ENCODE results near the gene PRKCZ. TPM values are rescaled to one million over a fixed set of nuclear protein-coding genes. Genes with fewer than 3 reads are reported as not detected.
A peak's percentile ranks its signal among the peaks of the same experiment; 100 is the strongest.

The PRKCZ gene
- total RNA-seq, 1 experiment from 2014 or later, result not detected

DNA sequence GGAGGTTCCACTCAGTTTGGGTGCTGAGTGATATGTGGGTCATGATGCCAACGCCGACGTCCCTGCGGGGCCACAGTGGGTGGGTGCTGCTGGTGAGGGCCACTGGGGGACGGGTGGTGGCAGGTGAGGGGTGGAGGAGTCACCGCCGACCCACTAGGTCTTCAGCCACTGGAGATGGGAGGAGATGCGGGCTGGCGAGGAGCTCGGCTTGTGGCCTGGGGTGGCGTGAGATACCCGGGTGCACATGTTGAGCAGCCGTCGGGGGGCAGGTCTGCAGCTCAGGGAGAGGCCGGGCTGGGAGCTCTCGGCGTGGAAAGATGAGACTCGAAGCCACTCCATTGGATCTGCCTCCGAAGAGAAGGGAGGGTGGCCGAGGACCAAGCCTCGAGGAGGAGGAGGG, 103.8 kb downstream of the PRKCZ start:
- no peak for DNase-seq (ENCODE audit: low read depth)

- no peak for DNase-seq (ENCODE audit: low read depth)
Observed at GRCh38 chr1:2155147-2155598, 105.0 kb downstream of the PRKCZ start.

GRCh38 chr1:2155788-2156187, 105.6 kb downstream of the PRKCZ start:
- no peak for DNase-seq (ENCODE audit: low read depth)

DNA sequence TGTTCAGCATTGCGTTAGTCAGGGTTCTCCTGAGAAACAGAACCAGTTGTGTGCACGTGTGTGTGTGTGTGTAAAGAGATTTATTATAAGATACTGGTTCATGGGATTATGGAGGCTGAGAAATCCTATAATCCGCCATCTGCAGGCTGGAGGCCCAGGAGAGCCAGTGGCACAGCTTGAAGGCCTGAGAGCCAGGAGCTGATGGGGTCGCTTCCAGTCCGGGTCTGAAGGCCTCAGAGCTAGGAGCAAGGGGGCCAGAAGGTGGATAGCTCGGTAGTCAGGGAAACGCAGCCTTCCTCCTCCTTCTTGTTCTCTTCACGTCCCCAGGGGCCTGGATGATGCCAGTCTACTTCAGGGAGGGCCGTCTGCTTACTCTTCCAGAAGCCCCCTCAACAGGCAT, 106.7 kb downstream of the PRKCZ start:
- no peak for DNase-seq (ENCODE audit: low read depth)

- DNase-seq (ENCODE audit: low read depth), result no peak
Observed at GRCh38 chr1:2157856-2158255, 107.6 kb downstream of the PRKCZ start.

DNA sequence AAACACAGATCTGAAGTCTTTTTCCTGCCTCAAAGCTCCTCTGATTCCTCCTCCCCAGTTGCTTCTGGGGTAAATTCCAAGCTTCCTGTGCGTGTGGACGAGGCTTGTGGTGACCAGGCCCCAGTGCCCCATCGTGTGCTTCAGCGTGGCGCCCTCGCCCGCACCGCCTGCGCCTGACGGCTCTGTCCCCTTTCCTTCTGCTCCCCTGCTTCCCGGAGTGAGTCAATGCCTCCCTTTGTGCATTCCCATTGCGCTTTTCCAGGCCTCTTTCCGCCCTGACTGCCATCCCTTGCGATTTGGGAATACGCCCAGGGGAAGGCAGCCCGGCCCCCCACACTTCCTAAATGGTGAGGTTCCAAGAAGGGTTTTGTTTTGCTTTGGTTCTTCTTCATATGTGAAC, 108.1 kb downstream of the PRKCZ start:
- no peak for DNase-seq (ENCODE audit: low read depth)

- DNase-seq (ENCODE audit: low read depth), result no peak
Observed at GRCh38 chr1:2159124-2159523, 108.9 kb downstream of the PRKCZ start.

GRCh38 chr1:2160451-2161300, 110.5 kb downstream of the PRKCZ start:
- DNase-seq (ENCODE audit: low read depth), result no peak

DNA sequence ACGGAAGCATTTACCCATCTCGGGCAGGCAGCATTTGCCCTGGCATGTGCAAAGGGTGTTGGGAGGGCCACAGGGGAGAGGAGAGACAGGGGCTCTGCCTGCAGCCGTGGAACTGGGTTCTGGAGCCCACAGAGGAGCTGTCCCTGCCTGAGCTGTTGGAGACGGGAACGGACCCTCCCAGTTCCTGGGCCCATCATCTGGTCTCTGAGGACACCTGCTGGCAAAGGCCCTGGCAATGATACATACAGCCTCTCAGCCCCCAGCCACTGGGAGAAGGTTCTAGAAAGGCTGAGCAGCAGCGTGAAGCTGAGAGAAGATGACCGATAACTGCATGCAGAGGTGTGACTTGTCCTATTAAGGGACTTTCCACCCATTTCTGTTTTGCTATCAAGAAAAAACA, 113.0 kb downstream of the PRKCZ start:
- no peak for DNase-seq (ENCODE audit: low read depth)

GRCh38 chr1:2165646-2166045, 115.4 kb downstream of the PRKCZ start:
- no peak for DNase-seq (ENCODE audit: low read depth)

- DNase-seq (ENCODE audit: low read depth), result no peak
Observed at GRCh38 chr1:2166254-2166653, 116.0 kb downstream of the PRKCZ start.

- DNase-seq (ENCODE audit: low read depth), result no peak
Observed at GRCh38 chr1:2166695-2167094, 116.5 kb downstream of the PRKCZ start.

- DNase-seq (ENCODE audit: low read depth), result no peak
Observed at GRCh38 chr1:2168090-2168489, 117.9 kb downstream of the PRKCZ start.

- DNase-seq (ENCODE audit: low read depth), result no peak
Observed at GRCh38 chr1:2168535-2168934, 118.3 kb downstream of the PRKCZ start.

DNA sequence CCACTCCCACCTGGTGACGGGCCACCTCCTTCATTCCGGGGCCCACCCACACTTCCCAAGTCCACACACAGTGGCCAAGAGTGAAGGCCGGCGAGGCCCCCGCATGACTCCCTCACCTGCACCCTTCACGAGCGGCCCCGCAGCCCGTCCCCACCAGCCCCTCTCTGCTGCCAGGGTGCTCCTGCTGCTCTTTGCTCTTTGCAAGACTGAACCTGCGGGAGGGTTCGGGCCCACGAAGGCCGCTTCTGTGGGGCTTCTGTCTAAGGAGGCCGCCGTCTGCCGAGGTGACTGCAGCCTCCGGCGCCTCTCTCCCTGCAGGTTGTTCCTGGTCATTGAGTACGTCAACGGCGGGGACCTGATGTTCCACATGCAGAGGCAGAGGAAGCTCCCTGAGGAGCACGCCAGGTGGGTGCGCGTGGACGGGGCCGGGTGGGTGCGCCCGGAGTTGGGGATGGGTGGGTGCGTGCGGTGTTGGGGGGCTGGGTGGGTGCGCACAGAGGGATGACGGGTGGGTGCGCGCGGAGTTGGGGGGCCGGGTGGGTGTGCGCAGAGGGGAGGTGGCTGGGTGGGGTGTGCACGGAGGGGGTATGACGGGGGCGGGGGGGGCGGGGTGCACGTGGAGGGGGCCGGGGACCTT, 119.1 kb downstream of the PRKCZ start:
- DNase-seq (ENCODE audit: low read depth), result no peak

DNA sequence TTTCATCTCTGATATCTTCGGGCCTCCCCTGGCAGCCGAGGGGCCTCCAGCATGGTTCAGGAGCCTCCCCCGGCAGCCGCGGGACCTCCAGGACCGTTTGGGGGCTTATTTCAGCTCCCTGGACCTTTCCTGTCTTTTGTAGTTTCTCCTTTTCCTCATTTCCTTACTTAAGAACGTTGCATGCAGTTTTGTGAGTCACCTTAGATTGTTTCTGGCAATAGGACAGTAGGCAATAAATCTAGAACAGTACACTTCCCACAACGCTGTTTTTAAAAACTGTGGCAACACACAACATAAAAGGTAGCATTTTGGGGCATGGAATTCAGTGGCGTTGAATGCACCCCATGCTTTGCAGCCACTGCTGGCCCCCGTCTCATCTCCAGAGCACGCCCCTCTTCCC, 120.0 kb downstream of the PRKCZ start:
- DNase-seq (ENCODE audit: low read depth), result no peak

- DNase-seq (ENCODE audit: low read depth), result no peak
Observed at GRCh38 chr1:2172012-2172411, 121.8 kb downstream of the PRKCZ start.

- DNase-seq (ENCODE audit: low read depth), result no peak
Observed at GRCh38 chr1:2172551-2173146, 122.4 kb downstream of the PRKCZ start.

DNA sequence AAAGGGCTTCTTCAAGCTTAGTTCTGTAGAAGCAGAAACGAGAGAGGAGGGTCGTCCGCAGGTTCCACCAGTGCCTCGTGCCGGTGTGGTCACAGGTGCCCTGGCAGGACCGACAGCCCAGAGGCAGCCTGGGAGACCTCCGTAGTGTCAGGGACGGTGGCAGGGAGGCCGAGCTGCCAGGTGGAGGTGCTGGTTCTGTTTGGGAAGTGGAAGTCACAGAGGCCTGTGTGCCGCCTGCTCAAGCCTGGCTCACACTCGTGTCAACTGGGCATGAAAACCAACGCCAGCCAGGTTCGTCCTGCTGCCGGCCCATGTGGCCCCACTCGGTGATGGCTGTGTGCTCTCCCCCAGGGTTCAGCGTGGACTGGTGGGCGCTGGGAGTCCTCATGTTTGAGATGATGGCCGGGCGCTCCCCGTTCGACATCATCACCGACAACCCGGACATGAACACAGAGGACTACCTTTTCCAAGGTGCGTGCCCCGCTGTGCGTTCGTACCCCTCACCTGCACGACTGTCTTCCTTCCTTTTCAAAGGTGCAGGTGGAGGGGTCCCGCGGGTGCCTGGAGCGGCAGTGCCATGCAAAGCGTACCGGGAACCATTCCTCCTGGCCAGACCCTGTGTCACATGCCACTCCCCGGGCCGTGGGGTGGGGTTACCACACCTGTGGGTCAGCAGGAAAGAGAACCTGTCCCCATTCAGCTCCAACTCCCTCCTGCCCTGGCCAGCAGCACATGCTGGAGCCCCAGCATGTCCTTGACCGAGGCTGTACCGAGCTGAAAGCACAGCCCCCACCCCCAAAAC, 123.5 kb downstream of the PRKCZ start:
- no peak for DNase-seq (ENCODE audit: low read depth)

- peak; percentile 64 for DNase-seq (ENCODE audit: low read depth)
Observed at GRCh38 chr1:2174348-2175054, 124.3 kb downstream of the PRKCZ start.

- no peak for DNase-seq (ENCODE audit: low read depth)
Observed at GRCh38 chr1:2175055-2175414, 124.8 kb downstream of the PRKCZ start.
